Daoy (cell line): ENCODE results near the gene RPA1. TPM values are rescaled to one million over a fixed set of nuclear protein-coding genes. Genes with fewer than 3 reads are reported as not detected.

Experiments
- DNase-seq: peaks from one replicate; pipeline ENCODE4 v3.0.0-alpha.2; 2015; ENCODE audit warnings: low read depth
- total RNA-seq: library from RNA; depleted of rRNA; stranded (reverse); fragments of >200 nt; shearing (Covaris generic); gene quantifications from 2 replicates; pipeline ENCODE4 v1.2.3, GENCODE V29; 2014; rRNA removed

RPA1 gene
- total RNA-seq, 1 experiment from 2014 or later, result 29.9 TPM

- no peak for DNase-seq
Measured at GRCh38 chr17:1941272-1942065, 111.7 kb downstream of the RPA1 start.

- DNase-seq, result no peak
Measured at GRCh38 chr17:1942066-1942365, 112.2 kb downstream of the RPA1 start.

GRCh38 chr17:1942666-1943435, 113.0 kb downstream of the RPA1 start:
- no peak for DNase-seq

- DNase-seq, result no peak
Measured at GRCh38 chr17:1943436-1943831, 113.6 kb downstream of the RPA1 start.

- no peak for DNase-seq
Measured at GRCh38 chr17:1945621-1946020, 115.8 kb downstream of the RPA1 start.

- no peak for DNase-seq
Measured at GRCh38 chr17:1946021-1946932, 116.5 kb downstream of the RPA1 start.

- no peak for DNase-seq
Measured at GRCh38 chr17:1947229-1947742, 117.5 kb downstream of the RPA1 start.

GRCh38 chr17:1947743-1948516, 118.1 kb downstream of the RPA1 start:
- no peak for DNase-seq

GRCh38 chr17:1948517-1948825, 118.7 kb downstream of the RPA1 start:
- DNase-seq, result no peak

Other genes with a start within 250 kb of the RPA1 start
- gene SLC43A2, start 201.2 kb upstream of the RPA1 start, total RNA-seq, result 11.5 and 11.9 TPM in 2 replicates
- 2.1 and 4.0 TPM in 2 replicates for gene SCARF1, start 184.3 kb upstream of the RPA1 start, total RNA-seq
- 7.7 and 40.7 TPM in 2 replicates for gene RILP, start 180.1 kb upstream of the RPA1 start, total RNA-seq
- 63.9 and 93.3 TPM in 2 replicates for gene PRPF8, start 145.1 kb upstream of the RPA1 start, total RNA-seq
- gene TLCD2, start 119.6 kb upstream of the RPA1 start, total RNA-seq, result 0.17 and 0.71 TPM in 2 replicates
- gene WDR81, start 105.3 kb upstream of the RPA1 start, total RNA-seq, result 16.5 and 16.7 TPM in 2 replicates
- 0.06 and 0.80 TPM in 2 replicates for gene SERPINF2, start 87.1 kb upstream of the RPA1 start, total RNA-seq
- gene SERPINF1, start 67.9 kb upstream of the RPA1 start, total RNA-seq, result 0.69 and 2.6 TPM in 2 replicates
- gene SMYD4, start 103 bp upstream of the RPA1 start, total RNA-seq, result 10.1 and 11.0 TPM in 2 replicates
- 0.83 TPM in 1 of 2 replicates, not detected in the other for gene RTN4RL1, start 195.3 kb downstream of the RPA1 start, total RNA-seq
- 45.2 TPM in 2 replicates for gene DPH1, start 200.1 kb downstream of the RPA1 start, total RNA-seq
- gene OVCA2, start 212.0 kb downstream of the RPA1 start, total RNA-seq, result 83.3 and 93.3 TPM in 2 replicates
- gene HIC1, start 225.1 kb downstream of the RPA1 start, total RNA-seq, result 10.4 and 12.2 TPM in 2 replicates